SK-N-SH (cell line): ENCODE data around the gene HEMGN. TPM values are rescaled to one million over a fixed set of nuclear protein-coding genes. Genes with fewer than 3 reads are reported as not detected.

Experiments
- CTCF ChIA-PET: fragments of 300-600, 350-600 bp; formaldehyde crosslinking; extraction: SDS; loops from one replicate; lab custom pipeline; 2021; lab: Yijun Ruan, JAX
- POLR2A ChIA-PET: fragments of 350-600 bp; sonication (Branson Sonifier 250); formaldehyde crosslinking; extraction: SDS; loops from one replicate; lab custom pipeline; 2020; ENCODE audit warnings: antibody characterized with exemption, inconsistent platforms; lab: Yijun Ruan, JAX
- DNase-seq: peaks from one replicate; pipeline ENCODE4 v3.0.0; 2012
- H2AFZ ChIP-seq: fragments of 200-600 bp; sonication (generic); 2 replicates; pipeline ENCODE4 v1.8.1; 2016; ENCODE audit warnings: antibody characterized with exemption, mild to moderate bottlenecking, low read depth
- H3F3A ChIP-seq: fragments of 200-600 bp; sonication (generic); replicated peaks from 2 replicates; pipeline ENCODE3; 2016; ENCODE audit warnings: antibody characterized with exemption, mild to moderate bottlenecking; ENCODE audit not compliant: insufficient read depth
- H3K27ac ChIP-seq, 2 experiments: fragments of 200-500 bp in 1 of 2; fragments of 200-600 bp in 1 of 2; sonication (Bioruptor generic) in 1 of 2; sonication (generic), shearing (Covaris generic) in 1 of 2; 2 replicates each; pipeline versions ENCODE4 v1.5.1 to v1.6.1; 2014 to 2016; ENCODE audit warnings: low read depth in 2 of 2, inconsistent platforms in 1 of 2, low read length in 1 of 2, mild to moderate bottlenecking in 1 of 2, mixed read lengths in 1 of 2
- H3K27me3 ChIP-seq: fragments of 200-600 bp; sonication (generic), shearing (Covaris generic); 2 replicates; pipeline ENCODE4 v1.6.1; 2016; ENCODE audit warnings: mixed run types; ENCODE audit not compliant: insufficient read depth
- H3K36me3 ChIP-seq, 2 experiments: fragments of 200-500 bp in 1 of 2; fragments of 200-600 bp in 1 of 2; sonication (Bioruptor generic) in 1 of 2; sonication (generic) in 1 of 2; replicated peaks in 1 of 2; 2 replicates each; pipeline versions ENCODE3 to v1.5.1; 2014 to 2016; ENCODE audit warnings: low read length in 1 of 2, mild to moderate bottlenecking in 1 of 2; ENCODE audit not compliant: insufficient read depth in 2 of 2, control insufficient read depth in 1 of 2
- H3K4me1 ChIP-seq, 2 experiments: fragments of 200-500 bp in 1 of 2; fragments of 200-600 bp in 1 of 2; sonication (Bioruptor generic) in 1 of 2; sonication (generic), shearing (Covaris generic) in 1 of 2; 2 replicates each; pipeline versions ENCODE4 v1.5.1 to v1.6.1; 2014 to 2016; ENCODE audit warnings: low read depth in 1 of 2, low read length in 1 of 2, mixed run types in 1 of 2; ENCODE audit not compliant: insufficient read depth in 2 of 2, control insufficient read depth in 1 of 2
- H3K4me2 ChIP-seq: fragments of 200-600 bp; sonication (generic), shearing (Covaris generic); 2 replicates; pipeline ENCODE4 v1.6.1; 2017; ENCODE audit warnings: mixed run types
- H3K4me3 ChIP-seq, 2 experiments: fragments of 200-500 bp in 1 of 2; fragments of 200-600 bp in 1 of 2; sonication (Bioruptor generic) in 1 of 2; sonication (generic), shearing (Covaris generic) in 1 of 2; 2 replicates each; pipeline versions ENCODE4 v1.5.1 to v1.8.1; 2014 to 2016; ENCODE audit warnings: low read depth in 2 of 2, inconsistent platforms in 1 of 2, low read length in 1 of 2, mild to moderate bottlenecking in 1 of 2, mixed read lengths in 1 of 2, moderate library complexity in 1 of 2
- H3K79me2 ChIP-seq: fragments of 200-600 bp; sonication (generic); 2 replicates; pipeline ENCODE4 v1.8.1; 2017; ENCODE audit warnings: mild to moderate bottlenecking; ENCODE audit not compliant: insufficient read depth
- H3K9ac ChIP-seq: fragments of 200-600 bp; sonication (generic); 2 replicates; pipeline ENCODE4 v1.6.1; 2017; ENCODE audit warnings: mixed run types
- H3K9me2 ChIP-seq: fragments of 200-600 bp; sonication (generic); 2 replicates; pipeline ENCODE4 v1.6.1; 2017; ENCODE audit warnings: mixed run types
- H3K9me3 ChIP-seq: fragments of 200-600 bp; sonication (generic); 2 replicates; pipeline ENCODE4 v1.6.1; 2017; ENCODE audit warnings: mixed run types, mild to moderate bottlenecking, moderate library complexity
- H4K20me1 ChIP-seq: fragments of 200-600 bp; sonication (generic); 2 replicates; pipeline ENCODE4 v1.6.1; 2017; ENCODE audit warnings: mild to moderate bottlenecking, mixed run types; ENCODE audit not compliant: insufficient read depth
- CHD2 ChIP-seq: fragments of 150-350 bp; IDR thresholded peaks from 2 replicates; pipeline ENCODE4 v1.6.1; 2018; ENCODE audit warnings: low read length; ENCODE audit not compliant: partially characterized antibody
- CTCF ChIP-seq: fragments of 200-600 bp; sonication (generic); IDR thresholded peaks from 2 replicates; pipeline ENCODE4 v1.6.1; 2017; ENCODE audit warnings: antibody characterized with exemption, mild to moderate bottlenecking, moderate library complexity
- ELF1 ChIP-seq: IDR thresholded peaks from 2 replicates; pipeline ENCODE4 v1.4.0; 2012
- EP300 ChIP-seq, 2 experiments: IDR thresholded peaks; 2 replicates each; pipeline versions ENCODE4 v1.4.0 to v1.6.1; 2012; ENCODE audit warnings: borderline replicate concordance in 1 of 2, low read depth in 1 of 2, low read length in 1 of 2
- FOSL2 ChIP-seq: IDR thresholded peaks from 2 replicates; pipeline ENCODE4 v1.4.0; 2012; ENCODE audit warnings: low read depth, mild to moderate bottlenecking, moderate library complexity, borderline replicate concordance
- FOXJ3 ChIP-seq: sonication (generic); formaldehyde crosslinking; IDR thresholded peaks from 2 replicates; pipeline ENCODE4 v1.5.1; 2020; ENCODE audit warnings: mild to moderate bottlenecking, missing genetic modification reagents
- FOXM1 ChIP-seq: IDR thresholded peaks from 2 replicates; pipeline ENCODE4 v1.4.0; 2012; ENCODE audit warnings: low read depth, mild to moderate bottlenecking
- GABPA ChIP-seq: IDR thresholded peaks from 2 replicates; pipeline ENCODE4 v1.4.0; 2012; ENCODE audit warnings: low read depth, mild to moderate bottlenecking
- IRF3 ChIP-seq: fragments of 150-350 bp; IDR thresholded peaks from 2 replicates; pipeline ENCODE4 v1.6.1; 2016; ENCODE audit warnings: mild to moderate bottlenecking, low read depth, low read length
- JUND ChIP-seq: IDR thresholded peaks from 2 replicates; pipeline ENCODE4 v1.4.0; 2012
- MAX ChIP-seq: IDR thresholded peaks from 2 replicates; pipeline ENCODE4 v1.4.0; 2012; ENCODE audit warnings: low read depth
- MEF2A ChIP-seq: IDR thresholded peaks from 2 replicates; pipeline ENCODE4 v1.4.0; 2012; ENCODE audit warnings: low read depth, borderline replicate concordance
- NRF1 ChIP-seq: IDR thresholded peaks from 2 replicates; pipeline ENCODE4 v1.6.1; 2012; ENCODE audit warnings: low read depth, mild to moderate bottlenecking, low read length
- PBX3 ChIP-seq: IDR thresholded peaks from 2 replicates; pipeline ENCODE4; 2012
- POLR2AphosphoS5 ChIP-seq: IDR thresholded peaks from 2 replicates; pipeline ENCODE4 v1.6.1; 2012; ENCODE audit warnings: low read depth, low read length
- REST ChIP-seq: IDR thresholded peaks from 2 replicates; pipeline ENCODE4 v1.6.1; 2012; ENCODE audit warnings: mild to moderate bottlenecking, low read depth, low read length, moderate library complexity
- SIN3A ChIP-seq: IDR thresholded peaks from 2 replicates; pipeline ENCODE4 v1.6.1; 2012; ENCODE audit warnings: low read depth, mild to moderate bottlenecking, low read length, moderate library complexity, borderline replicate concordance
- USF1 ChIP-seq: IDR thresholded peaks from 2 replicates; pipeline ENCODE4 v1.4.0; 2012; ENCODE audit warnings: low read depth, borderline replicate concordance
- USF2 ChIP-seq: fragments of 150-350 bp; IDR thresholded peaks from 2 replicates; pipeline ENCODE4 v1.6.1; 2017; ENCODE audit warnings: antibody characterized with exemption, low read length, low read depth, borderline replicate concordance
- ZBTB33 ChIP-seq: IDR thresholded peaks from 2 replicates; pipeline ENCODE4 v1.4.0; 2012; ENCODE audit warnings: low read depth, borderline replicate concordance
- WGBS: methylation state at CpG from one replicate; pipeline ENCODE4 v1.1.6; 2017; ENCODE audit warnings: low lambda C conversion rate; 5-methylcytosine and 5-hydroxymethylcytosine counted together
- polyA plus RNA-seq, 3 experiments: library from polyadenylated mRNA; depleted of rRNA; stranded (reverse); fragments of >200 nt; gene quantifications; 2 replicates each; pipeline ENCODE4 v1.2.3, GENCODE V29; 2012

HEMGN gene
- polyA plus RNA-seq, 1 of the 3 experiments (the other 2 are of a cell fraction): not detected

- Histone ChIP-seq H3K36me3 (no peaks in the 10 kb centered on the region), H2AFZ (no peak overlapping the region), H3F3A (peaks cover 4% of the 10 kb centered on the region), H4K20me1 (no peaks in the 10 kb centered on the region), H3K27me3 (no peaks in the 10 kb centered on the region), H3K27ac (no peak overlapping the region), H3K9ac (no peak overlapping the region), H3K4me2 (no peak overlapping the region), H3K4me3 (no peak overlapping the region), H3K9me3 (no peaks in the 10 kb centered on the region), H3K79me2 (no peaks in the 10 kb centered on the region), H3K4me1 (no peaks in the 10 kb centered on the region), H3K9me2 (no peaks in the 10 kb centered on the region)
- POLR2A ChIA-PET: no interaction called here
- no peak for DNase-seq
- TF ChIP-seq USF1 (no peak), REST (no peak), FOSL2 (no peak), CHD2 (no peak), USF2 (no peak), FOXJ3 (no peak), SIN3A (no peak), CTCF (no peak), POLR2AphosphoS5 (no peak), MAX (no peak), FOXM1 (no peak), ELF1 (no peak), ZBTB33 (no peak), NRF1 (no peak), JUND (no peak), GABPA (no peak), EP300 (IDR thresholded peaks at IDR 0.05; ENCODE audit: borderline replicate concordance in 1 of 2, low read depth in 1 of 2, low read length in 1 of 2) (no peak), MEF2A (no peak), PBX3 (no peak), IRF3 (no peak)
- 68% methylated on average over 4 of the region's 6 CpGs for WGBS
- CTCF ChIA-PET: interaction anchor here (1.1 to 2.0 kb wide), 2 partner anchors 11 to 28 kb away, joined by 3 to 4 read pairs; no protein-coding TSS in a partner anchor
These were observed 42.2 kb downstream of the HEMGN start for GRCh38 chr9:97895695-97896332.
